ENCODE results near the gene TMEM150A. TPM values are rescaled to one million over a fixed set of nuclear protein-coding genes. Genes with fewer than 3 reads are reported as not detected.

The TMEM150A gene
- total and polyA plus RNA-seq, 2 of the 13 experiments (the other 11 are each of a cell fraction or from before 2014, with no cell fraction given): 30.1 to 70.4 TPM

- TF ChIP-seq PRDM10 (CRISPR knock-in tag; IDR thresholded peaks at IDR 0.05; ENCODE audit: low read depth): 0 out of 2 replicates have a peak, but pooled peaks have one; percentile 29
- no peak for TF ChIP-seq ATAD3A (CRISPR knock-in tag; IDR thresholded peaks at IDR 0.05)
- TF ChIP-seq LCORL (IDR thresholded peaks at IDR 0.05): no peak
- TF ChIP-seq LCORL (CRISPR knock-in tag; IDR thresholded peaks at IDR 0.05): no peak; the same call in 1 of the 2 replicates
- peak; percentile 27; the same call in 1 of the 2 replicates for TF ChIP-seq KAT8 (CRISPR knock-in tag; IDR thresholded peaks at IDR 0.05)
- peak; percentile 93; the same call in 1 of the 2 replicates for TF ChIP-seq ZSCAN5A (CRISPR knock-in tag; IDR thresholded peaks at IDR 0.05; ENCODE audit: borderline replicate concordance)
- peak; percentile 33; the same call in 1 of the 2 replicates for TF ChIP-seq RXRA (CRISPR knock-in tag; IDR thresholded peaks at IDR 0.05)
- TF ChIP-seq NR1H2 (CRISPR knock-in tag; IDR thresholded peaks at IDR 0.05; ENCODE audit: borderline replicate concordance, low read depth): no peak
- no peak for TF ChIP-seq ZNF790 (CRISPR knock-in tag; IDR thresholded peaks at IDR 0.05; ENCODE audit: borderline replicate concordance)
- TF ChIP-seq ZBTB7A (CRISPR knock-in tag; IDR thresholded peaks at IDR 0.05): peak; percentile 28; the same call in 1 of the 2 replicates
- TF ChIP-seq SNAI1 (CRISPR knock-in tag; IDR thresholded peaks at IDR 0.05; ENCODE audit: borderline replicate concordance): no peak
- no peak for TF ChIP-seq THYN1 (CRISPR knock-in tag; IDR thresholded peaks at IDR 0.05; ENCODE audit: borderline replicate concordance, low read depth)
- TF ChIP-seq CENPX (CRISPR knock-in tag; IDR thresholded peaks at IDR 0.05): no peak
- peak; percentile 82 for TF ChIP-seq PATZ1 (CRISPR knock-in tag; IDR thresholded peaks at IDR 0.05)
- no peak for TF ChIP-seq ZSCAN29 (CRISPR knock-in tag; conservative IDR thresholded peaks at IDR 0.05)
- TF ChIP-seq HNRNPK (IDR thresholded peaks at IDR 0.05; ENCODE audit: low read depth, low read length, poor library complexity, severe bottlenecking): peak; percentile 20
- TF ChIP-seq, protein P1, sequence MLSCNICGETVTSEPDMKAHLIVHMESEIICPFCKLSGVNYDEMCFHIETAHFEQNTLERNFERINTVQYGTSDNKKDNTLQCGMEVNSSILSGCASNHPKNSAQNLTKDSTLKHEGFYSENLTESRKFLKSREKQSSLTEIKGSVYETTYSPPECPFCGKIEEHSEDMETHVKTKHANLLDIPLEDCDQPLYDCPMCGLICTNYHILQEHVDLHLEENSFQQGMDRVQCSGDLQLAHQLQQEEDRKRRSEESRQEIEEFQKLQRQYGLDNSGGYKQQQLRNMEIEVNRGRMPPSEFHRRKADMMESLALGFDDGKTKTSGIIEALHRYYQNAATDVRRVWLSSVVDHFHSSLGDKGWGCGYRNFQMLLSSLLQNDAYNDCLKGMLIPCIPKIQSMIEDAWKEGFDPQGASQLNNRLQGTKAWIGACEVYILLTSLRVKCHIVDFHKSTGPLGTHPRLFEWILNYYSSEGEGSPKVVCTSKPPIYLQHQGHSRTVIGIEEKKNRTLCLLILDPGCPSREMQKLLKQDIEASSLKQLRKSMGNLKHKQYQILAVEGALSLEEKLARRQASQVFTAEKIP (CRISPR knock-in tag; IDR thresholded peaks at IDR 0.05; ENCODE audit: borderline replicate concordance): no peak
- TF ChIP-seq, protein P2, sequence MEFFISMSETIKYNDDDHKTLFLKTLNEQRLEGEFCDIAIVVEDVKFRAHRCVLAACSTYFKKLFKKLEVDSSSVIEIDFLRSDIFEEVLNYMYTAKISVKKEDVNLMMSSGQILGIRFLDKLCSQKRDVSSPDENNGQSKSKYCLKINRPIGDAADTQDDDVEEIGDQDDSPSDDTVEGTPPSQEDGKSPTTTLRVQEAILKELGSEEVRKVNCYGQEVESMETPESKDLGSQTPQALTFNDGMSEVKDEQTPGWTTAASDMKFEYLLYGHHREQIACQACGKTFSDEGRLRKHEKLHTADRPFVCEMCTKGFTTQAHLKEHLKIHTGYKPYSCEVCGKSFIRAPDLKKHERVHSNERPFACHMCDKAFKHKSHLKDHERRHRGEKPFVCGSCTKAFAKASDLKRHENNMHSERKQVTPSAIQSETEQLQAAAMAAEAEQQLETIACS (CRISPR knock-in tag; IDR thresholded peaks at IDR 0.05): no peak
- TF ChIP-seq KAT7 (CRISPR knock-in tag; IDR thresholded peaks at IDR 0.05; ENCODE audit: borderline replicate concordance): no peak
Observed at GRCh38 chr2:85558160-85558559, 44.3 kb downstream of the TMEM150A start (continued).
